HG03521 (cell line): ENCODE measurements around the gene EVI5.
"Not testable (repeated sequence)": the region's sequence is repeated elsewhere in the genome, so short reads cannot be mapped to it uniquely, and the experiment has no call there.

ENCODE experiments used
- ATAC-seq: cut with Tn5 transposase; IDR thresholded peaks from one replicate; pipeline ENCODE4 v1.9.1; 2021; ENCODE audit warnings: mild to moderate bottlenecking, moderate library complexity; ENCODE audit not compliant: unreplicated experiment

The EVI5 gene

DNA sequence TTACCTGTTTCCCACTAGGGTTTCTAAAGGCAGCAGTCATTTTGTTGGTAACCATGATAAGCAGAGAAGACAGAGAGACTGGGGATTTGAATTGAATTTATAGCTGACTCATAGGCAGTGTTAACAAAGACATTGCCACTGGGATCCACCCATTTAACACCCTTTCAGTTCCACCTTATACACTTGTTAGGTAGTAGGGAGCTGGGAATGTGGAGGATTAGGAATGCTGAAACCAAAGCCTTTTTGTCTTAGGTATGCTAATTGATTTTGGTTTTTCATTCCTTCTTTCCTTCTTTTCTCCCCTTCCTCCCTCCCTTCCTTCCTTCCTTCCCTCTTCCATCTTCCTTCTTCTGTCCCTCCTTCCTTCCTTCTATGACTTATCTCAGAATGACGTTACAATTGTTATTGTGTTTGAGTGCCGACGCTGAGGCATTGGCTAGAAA lies 7.5 kb upstream of the EVI5 start:
- ATAC-seq = no peak

DNA sequence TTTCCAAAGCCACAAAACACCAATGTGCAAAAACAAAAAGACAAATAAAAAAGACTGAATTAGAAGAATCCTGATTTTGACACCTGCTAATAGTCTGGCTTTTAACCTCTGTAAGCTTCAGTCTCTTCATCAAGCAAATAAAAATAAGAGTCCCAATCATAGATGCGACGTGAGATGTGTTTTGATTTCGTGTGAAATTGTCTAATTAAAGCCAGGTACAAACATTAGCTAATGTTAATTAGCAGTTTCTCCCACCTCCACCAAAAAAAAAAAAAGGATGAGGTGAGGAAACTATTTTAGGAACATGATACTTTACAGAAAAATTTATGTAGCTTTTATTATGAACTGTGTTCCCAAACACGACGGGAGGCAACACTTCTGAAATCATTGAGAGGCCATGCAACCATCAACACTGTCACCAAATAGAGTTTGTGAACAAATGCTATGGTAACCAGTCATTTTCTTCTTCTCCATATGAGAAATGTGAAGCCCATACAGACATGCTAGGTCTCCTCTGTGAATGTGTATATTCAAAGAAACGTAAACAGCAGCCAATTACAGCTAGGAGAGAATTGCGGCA lies 6.7 kb upstream of the EVI5 start:
- ATAC-seq = no peak

DNA sequence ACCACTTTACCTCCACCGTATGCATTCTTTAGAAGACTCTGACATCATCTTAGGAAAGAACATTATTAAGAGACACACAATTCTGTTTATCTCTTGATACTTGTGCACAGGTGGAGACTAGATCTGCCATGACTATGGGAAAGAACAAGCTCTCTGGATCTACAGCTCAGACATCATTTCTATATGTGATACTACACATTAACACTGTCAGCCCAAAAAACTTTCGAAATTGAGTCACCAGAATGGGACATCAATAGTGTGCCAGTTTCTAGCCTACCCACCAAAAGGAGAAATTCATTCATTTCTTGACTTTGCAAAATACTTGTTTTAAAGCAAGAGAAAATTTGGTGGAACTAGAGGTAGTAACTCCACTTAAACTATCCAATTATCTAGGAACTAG lies 6.0 kb upstream of the EVI5 start:
- no peak for ATAC-seq

DNA sequence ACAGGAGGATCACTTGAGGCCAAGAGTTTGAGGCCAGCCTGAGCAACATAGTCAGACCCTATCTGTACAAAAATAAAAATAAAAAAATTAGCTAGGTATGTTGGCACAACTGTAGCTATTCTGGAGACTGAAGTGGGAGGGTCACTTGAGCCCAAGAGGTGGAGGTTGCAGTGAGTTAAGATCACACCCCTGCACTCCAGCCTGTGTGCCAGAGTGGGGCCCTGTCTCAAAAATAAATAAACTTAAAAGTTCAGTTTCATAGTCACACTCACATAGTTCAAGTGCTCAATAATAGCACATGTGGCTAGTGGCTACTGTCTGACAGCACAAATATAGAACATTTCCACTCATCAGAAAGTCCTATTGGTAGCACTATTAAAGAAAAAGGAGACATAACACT lies 5.2 kb upstream of the EVI5 start:
- ATAC-seq = no peak

DNA sequence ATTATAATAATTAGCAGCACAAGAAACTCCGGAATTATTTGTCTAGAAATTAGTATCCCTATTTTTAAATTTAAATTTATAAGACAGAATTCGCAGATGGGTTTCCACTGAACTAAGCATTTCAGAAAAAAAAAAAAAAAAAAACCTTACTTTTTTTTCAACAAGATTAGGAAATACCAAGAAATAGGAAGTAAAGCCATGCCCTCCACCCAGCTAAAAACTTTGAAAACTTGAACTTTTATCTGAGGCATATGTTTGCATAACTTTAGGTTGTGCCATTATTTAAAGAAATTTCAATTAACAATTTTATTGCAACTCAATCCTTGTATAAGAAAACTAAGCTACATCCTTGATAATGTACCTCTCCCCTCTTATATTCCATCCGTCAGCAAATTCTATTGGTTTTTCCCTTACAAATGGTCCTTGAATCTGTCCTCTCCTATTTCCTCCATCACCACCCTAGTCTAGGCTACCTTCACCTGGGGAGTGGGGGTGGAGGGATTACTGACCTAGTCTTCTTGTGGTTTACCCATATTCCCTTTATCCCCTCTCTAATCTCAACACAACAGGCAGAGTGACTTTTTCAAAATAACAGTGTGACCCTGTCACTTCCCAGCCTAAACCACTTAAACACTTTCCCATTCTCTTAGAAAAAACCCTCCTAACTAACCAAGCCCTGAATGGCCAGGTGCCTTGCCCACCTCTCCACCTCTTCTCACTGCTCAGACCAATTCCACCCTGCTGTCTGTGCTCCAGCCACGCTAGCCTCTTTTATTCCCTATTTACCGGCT lies 1.4 kb upstream of the EVI5 start:
- no peak for ATAC-seq

DNA sequence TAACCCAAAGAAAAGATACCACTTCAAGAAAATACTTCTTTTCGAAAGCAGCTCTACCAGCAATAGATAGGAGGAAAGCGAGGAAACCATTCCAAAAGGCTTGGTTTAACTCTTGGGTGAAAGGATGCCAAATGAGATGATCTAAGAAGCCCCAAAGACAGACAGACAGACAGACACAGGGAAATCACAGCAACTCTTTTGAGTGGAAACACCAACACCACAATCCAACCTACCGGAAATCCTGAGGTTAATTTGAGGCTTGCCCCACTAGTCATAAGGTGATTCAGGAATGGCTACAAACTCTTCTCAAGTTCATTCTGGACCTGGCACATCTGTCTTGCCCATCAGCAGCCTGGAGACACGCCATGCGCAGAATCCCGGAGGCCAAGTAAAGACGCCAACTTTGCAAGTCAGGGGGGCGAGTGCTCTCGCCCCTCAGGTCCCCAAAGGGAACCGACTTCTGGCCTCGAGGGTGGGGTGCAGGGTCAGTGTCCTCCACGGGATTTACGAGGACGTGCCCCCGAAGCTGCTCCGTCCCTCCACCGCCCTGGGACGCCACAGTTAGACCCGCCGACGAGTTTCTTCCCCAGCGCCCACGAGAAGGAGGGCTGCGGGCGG lies 778 bp downstream of the EVI5 start:
- peak; percentile 2 for ATAC-seq

DNA sequence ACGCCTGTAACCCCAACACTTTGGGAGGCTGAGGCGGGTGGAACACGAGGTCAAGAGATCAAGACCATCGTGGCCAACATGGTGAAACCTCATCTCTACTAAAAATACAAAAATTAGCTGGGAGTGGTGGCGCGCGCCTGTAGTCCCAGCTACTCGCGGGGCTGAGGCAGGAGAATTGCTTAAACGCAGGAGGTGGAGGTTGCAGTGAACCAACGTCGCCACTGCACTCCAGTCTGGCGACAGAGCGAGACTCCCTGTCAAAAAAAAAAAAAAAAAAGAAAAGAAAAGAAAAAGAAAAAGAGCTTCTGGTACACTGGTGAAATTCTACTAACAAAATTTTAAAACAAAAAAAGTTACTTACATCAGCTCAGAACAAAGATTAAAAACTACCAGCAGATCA lies 1.4 kb downstream of the EVI5 start:
- not testable (repeated sequence) for ATAC-seq

DNA sequence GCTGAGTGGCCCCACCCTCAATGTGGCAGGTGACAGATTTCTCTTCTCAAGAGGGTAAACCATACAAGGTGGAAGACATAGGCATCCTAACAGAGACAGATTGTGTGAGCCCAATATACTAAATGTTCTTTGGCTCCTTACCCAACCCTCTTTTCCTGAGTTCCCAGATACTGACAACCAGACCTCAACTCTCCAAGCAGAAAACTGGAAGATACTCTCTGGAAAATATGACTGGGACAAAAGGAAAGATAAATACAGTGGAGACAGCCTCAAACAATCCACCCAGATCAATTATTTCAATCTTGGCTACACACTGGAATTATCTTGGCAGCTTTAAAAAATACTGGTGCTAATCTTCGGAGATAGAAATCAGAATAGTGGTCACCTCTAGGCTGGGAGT lies 6.5 kb downstream of the EVI5 start:
- ATAC-seq = no peak

DNA sequence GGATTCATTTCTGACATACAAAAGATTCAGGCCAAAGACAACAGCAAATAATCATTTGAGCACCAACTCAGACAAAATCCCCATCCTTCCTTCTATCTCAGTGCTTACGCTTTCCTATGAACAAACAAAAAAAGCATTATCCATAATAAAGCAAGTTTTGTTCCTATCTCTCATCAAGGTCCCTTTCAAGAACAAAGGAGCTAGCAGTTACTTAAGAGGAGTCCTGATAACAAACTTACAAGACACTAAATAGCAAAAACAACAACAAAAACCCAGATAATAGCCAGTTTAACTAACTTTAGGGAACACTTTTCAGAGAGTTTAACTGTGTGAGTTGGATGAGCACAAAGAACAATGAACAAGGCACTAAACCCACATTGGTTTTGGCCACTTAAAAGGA lies 10.5 kb downstream of the EVI5 start:
- ATAC-seq = no peak

DNA sequence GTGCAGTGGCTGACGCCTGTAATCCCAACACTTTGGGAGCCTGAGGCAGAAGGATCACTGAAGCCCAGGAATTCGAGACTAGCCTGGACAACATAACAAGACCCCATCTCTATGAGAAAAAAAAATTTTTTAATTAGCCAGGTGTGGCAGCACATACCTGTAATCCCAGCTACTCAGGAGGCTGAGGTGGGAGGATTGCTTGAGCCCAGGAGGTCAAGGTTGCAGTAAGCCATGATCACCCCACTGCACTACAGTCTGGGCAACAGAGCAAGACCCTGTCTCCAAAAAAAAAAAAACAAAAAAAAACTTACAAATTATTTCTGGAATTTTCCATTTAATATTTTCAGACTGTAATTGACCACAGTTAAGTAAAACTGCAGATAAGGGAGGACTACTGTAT lies 11.2 kb downstream of the EVI5 start:
- not testable (repeated sequence) for ATAC-seq

DNA sequence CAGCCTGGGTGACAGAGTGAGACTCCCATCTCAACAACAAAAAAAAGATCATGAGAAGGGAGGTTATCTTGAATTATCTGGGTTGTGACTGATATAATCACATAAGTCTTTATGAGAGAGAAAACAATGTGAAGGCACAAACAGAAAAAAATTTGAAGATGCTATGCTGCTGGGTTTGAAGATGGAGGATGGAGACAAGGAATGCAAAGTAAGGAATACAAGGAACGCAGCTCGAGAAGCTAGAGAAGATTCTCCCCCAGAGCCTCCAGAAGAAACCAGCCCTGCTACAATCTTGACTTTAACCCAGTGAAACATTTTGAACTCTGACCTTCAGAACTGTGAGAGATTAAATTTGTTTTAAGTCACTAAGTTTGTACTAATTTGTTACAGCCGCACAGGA lies 15.1 kb downstream of the EVI5 start:
- ATAC-seq = no peak

DNA sequence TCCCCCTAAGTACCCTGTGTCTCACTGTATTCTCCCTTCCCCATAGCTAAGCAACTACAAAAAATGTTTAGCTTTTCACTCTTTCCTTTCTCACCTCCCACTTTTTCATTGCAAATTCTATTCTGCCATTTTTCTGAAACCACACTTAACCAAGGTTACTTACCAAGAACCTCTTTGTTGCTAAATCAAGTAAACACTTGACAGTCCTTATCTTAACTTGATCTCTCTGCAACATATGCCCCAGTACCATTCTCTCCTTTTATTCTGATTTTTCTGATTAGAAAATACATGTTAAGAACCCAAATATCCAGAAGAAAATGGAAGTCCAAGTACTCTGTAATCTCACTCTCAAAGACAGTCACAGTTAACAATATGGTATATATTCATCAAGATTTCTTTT lies 16.0 kb downstream of the EVI5 start:
- no peak for ATAC-seq

DNA sequence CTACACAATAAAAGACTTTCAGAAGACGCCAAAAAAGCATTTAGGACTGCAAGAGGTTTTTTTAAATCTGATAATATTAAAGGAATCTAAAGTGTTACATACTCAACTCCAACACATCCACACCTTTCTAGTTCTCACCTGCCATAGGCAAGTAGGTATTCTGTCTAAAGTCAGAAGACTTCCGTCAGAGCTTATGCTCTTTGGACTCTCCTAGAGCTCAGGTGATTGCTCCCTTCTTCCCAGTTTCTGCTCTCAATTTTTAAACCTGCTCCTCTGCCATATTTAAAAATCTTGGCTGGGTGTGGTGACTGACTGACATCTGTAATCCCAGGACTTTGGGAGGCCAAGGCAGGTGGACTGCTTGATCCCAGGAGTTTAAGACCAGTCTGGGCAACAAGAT lies 16.6 kb downstream of the EVI5 start:
- no peak for ATAC-seq

DNA sequence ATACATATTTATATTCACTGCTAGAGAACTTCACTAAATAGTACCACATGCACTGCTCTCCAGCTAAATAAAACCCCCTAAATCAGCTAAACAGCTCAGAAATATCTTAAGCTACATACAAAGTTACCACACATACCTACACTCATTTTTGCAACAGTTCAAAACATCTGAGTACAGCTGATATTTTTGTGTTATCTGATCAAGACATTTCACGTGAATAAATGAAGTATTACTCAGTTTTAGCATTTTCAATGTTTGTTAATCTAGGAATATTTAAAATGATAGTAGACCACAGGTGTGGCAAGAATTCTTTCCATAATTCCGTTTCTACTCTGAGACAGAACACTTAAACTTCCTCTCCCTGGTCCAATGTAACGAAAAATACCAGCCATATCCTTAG lies 20.8 kb downstream of the EVI5 start:
- ATAC-seq = no peak

DNA sequence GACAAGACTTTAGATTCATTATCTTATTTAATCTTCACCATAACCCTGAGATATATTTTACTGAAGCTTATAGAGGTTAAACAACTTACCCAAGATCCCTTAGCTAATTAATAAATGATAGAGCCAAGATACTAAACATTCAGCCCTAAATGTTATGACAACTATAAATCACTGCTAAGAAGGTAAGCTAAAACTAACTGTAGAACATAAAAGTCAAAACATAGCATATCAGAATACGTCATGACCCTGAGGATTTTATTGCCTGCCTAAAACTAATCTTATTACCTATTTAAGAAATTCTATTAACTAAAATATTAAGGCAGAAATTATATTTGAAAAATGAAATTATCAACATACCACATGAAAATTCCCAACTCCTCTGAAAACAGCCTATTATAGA lies 22.6 kb downstream of the EVI5 start:
- no peak for ATAC-seq

DNA sequence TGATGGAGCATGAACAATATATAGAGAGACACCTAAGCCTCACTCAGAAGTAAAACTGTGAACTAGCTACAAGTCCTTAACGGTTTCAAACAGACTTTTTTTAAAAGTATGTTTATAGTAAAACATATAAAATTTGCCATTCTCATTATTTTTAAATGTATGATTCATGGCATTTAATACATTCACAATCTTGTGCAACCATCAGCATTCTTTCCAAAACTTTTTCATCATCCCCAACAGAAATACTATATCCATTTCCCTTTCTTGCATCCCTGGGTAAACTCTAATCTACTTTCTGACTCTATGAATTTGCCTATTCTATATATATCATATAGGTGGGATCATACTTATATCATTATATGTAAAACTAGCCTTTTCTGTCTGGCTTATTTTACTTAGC lies 25.5 kb downstream of the EVI5 start:
- ATAC-seq = no peak

DNA sequence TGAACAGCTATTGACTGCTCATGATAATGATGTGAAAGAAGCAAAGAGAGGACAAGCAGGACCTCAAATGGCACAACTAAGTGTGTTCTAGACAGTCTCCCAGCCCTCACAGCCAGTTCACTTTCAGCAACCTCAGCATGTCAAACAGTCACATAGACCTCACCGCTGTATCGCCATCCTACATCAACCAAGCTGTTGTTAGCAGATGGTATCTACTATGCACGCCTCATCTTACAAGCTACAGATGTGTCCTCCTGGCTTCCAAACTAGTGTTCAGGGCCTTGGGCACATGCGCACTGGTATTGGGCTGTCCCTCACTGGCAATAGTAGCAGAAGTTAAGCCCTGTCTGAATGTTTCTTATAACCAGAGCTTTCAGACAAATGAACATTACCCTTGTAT lies 28.4 kb downstream of the EVI5 start:
- no peak for ATAC-seq

DNA sequence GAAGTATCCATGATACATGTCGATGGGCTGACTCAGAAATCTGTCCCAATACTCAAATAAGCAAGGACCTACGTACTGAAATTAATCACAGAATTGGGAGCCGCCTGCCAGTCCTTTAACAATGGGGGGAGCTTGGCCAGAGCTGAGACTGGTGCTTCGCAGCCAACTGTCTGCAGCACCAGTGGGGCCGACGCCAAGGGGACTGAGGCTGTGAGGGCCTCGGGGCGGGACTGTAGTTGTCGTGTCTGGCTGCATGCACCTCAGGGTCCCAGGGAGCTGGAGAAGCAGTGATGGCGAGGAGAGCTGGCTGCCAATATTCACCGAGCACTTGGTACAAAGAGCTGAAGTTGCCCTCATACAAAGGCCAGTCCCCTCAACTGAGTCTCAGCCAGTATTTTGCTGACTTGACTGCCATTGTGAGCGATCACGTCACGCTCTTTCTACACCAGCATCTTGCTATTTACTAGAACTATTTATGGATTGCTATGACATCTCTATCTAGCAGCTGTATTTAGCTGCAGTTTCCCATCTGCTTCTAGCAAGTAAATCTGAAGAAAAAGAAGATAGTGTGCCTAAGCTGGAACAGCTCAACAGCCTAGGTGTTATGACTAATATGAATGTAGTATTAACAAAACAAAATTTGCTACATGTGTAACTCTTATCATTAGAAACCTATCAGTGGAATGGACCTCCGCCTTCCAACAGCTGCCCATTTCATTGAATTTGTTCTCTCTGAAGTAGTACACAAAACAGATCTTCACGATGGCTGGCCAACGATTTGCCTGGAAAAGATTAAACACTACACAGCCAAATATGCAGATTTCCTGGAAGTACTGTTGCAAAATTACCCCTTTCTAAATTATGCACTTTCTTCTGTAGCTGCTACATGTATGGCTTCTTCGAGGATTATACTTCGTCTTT lies 29.1 kb downstream of the EVI5 start:
- no peak for ATAC-seq

DNA sequence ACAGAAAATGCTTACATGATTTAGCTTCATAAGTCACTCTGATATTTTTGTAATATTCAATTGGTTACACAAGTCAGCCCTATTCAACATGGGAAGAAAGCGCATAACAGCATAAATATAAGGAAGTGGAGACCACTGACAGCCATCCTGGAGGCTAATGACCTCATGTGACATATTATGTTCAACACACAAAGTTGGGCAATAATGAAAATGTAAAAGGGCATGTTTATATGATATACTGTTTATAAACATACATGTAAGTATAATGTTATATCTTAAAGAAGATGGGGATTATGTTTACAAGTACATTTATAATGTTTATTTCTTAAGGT lies 30.2 kb downstream of the EVI5 start:
- no peak for ATAC-seq

DNA sequence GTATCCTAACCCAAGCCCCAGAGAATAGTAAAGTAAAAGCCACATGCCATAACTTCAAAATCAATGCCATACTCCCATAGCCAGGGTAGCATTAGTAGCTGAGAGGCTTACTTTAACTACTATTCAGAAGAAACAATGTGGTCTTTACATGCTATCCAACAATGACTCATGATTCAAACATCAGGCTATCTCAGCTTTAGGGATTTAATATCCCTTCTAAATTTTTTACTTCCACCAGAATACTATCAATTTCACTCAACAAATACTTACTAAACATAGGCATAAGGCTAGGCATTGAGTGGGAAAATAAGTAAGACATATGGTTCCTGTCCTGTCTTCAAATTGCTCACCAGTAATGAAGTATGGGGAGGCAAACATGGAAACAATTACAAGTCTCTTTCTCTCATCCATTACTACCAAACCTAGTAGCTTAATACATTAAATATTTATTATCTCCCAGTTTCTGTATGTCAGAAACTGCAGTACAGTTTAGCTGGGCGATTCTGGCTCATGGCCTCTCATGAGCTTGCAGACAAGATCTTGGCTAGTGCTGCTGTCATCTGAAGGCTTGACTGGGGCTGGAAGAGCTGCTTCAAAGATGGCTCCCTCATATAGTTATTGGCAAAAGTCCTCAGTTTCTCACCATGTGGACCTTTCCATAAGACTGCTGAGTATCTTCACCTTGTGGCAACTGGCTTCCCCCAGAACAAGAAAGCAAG lies 30.7 kb downstream of the EVI5 start:
- ATAC-seq = no peak

DNA sequence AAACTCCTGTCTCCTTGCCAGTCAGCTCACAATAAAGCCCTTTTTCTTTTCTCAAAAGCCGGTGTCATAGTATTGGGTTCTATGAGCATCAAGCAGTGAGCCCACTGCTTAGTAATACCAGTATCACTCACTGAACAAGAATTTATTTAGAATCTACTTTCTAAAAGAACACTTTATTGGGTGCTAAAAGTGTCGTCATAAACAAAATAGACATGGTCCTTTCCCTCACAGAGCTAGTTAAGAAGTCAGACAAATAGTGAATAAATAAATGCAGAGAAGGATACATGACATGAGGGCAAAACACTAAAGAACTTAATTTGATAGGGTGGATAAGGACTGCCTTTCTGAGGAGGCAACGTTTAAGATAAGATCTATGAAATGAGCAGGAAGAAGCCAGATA lies 32.2 kb downstream of the EVI5 start:
- ATAC-seq = no peak
